IMR-90 (cell line): ENCODE measurements around the gene RSPO4. TPM values are rescaled to one million over a fixed set of nuclear protein-coding genes. Genes with fewer than 3 reads are reported as not detected.

Experiments used
- ATAC-seq: fragments of 200-7000 bp; cut with Tn5 transposase; 2 replicates; pipeline ENCODE4 v1.9.1; 2020; ENCODE audit warnings: low read depth, mild to moderate bottlenecking, moderate library complexity
- BruUV-seq: library from RNA; stranded (reverse); fragments of 400-500 nt; replicated peaks from 2 replicates; lab custom pipeline; 2021; lab: Mats Ljungman, UMichigan
- CTCF ChIA-PET: fragments of 300-600 bp; formaldehyde crosslinking; extraction: SDS; loops from one replicate; lab custom pipeline; 2021; ENCODE audit warnings: antibody characterized with exemption; lab: Yijun Ruan, JAX
- POLR2A ChIA-PET: fragments of 300-600 bp; sonication (Branson Sonifier 250); formaldehyde crosslinking; loops from one replicate; lab custom pipeline; 2022; ENCODE audit warnings: antibody characterized with exemption; ENCODE audit not compliant: unreplicated experiment; lab: Charles Lee
- DNase-seq: peaks from one replicate; pipeline ENCODE4 v3.0.0; 2013
- H2AFZ ChIP-seq: replicated peaks from 2 replicates; pipeline ENCODE3; 2013; ENCODE audit warnings: low read length, mild to moderate bottlenecking; ENCODE audit not compliant: poor library complexity
- H2AK5ac ChIP-seq: 2 replicates; pipeline ENCODE4 v1.6.1; 2013; ENCODE audit warnings: low read depth, low read length, inconsistent platforms
- H2AK9ac ChIP-seq: replicated peaks from 2 replicates; pipeline ENCODE3; 2013; ENCODE audit warnings: mild to moderate bottlenecking, low read depth, low read length, moderate library complexity; ENCODE audit not compliant: poor library complexity
- H2BK120ac ChIP-seq: 2 replicates; pipeline ENCODE4 v1.6.1; 2013; ENCODE audit warnings: low read depth, low read length, inconsistent platforms
- H2BK15ac ChIP-seq: 3 replicates; pipeline ENCODE4 v1.6.1; 2013; ENCODE audit warnings: low read depth, low read length, inconsistent platforms
- H2BK20ac ChIP-seq: 2 replicates; pipeline ENCODE4 v1.6.1; 2013; ENCODE audit warnings: low read depth, mild to moderate bottlenecking, inconsistent platforms, low read length, moderate library complexity
- H2BK5ac ChIP-seq: 2 replicates; pipeline ENCODE4 v1.6.1; 2013; ENCODE audit warnings: mild to moderate bottlenecking, low read depth, low read length, inconsistent platforms; ENCODE audit not compliant: poor library complexity, severe bottlenecking
- H3K14ac ChIP-seq: replicated peaks from 2 replicates; pipeline ENCODE4 v1.6.1; 2013; ENCODE audit warnings: low read depth, low read length, inconsistent platforms
- H3K18ac ChIP-seq: 2 replicates; pipeline ENCODE4 v1.6.1; 2013; ENCODE audit warnings: low read depth, low read length, control low read depth
- H3K23ac ChIP-seq: 2 replicates; pipeline ENCODE4 v1.6.1; 2013; ENCODE audit warnings: low read depth, low read length, inconsistent platforms
- H3K27ac ChIP-seq: 2 replicates; pipeline ENCODE4 v1.5.1; 2013; ENCODE audit warnings: mild to moderate bottlenecking, control low read depth, low read length; ENCODE audit not compliant: insufficient read depth
- H3K27me3 ChIP-seq: 2 replicates; pipeline ENCODE4 v1.6.1; 2013; ENCODE audit warnings: low read length; ENCODE audit not compliant: control insufficient read depth, insufficient read depth
- H3K36me3 ChIP-seq: 2 replicates; pipeline ENCODE4 v1.6.1; 2013; ENCODE audit warnings: low read length, mixed read lengths; ENCODE audit not compliant: control insufficient read depth, insufficient read depth
- H3K4ac ChIP-seq: 2 replicates; pipeline ENCODE4 v1.6.1; 2013; ENCODE audit warnings: low read depth, low read length, inconsistent platforms
- H3K4me1 ChIP-seq: 2 replicates; pipeline ENCODE4 v1.6.1; 2013; ENCODE audit warnings: low read length, mixed read lengths; ENCODE audit not compliant: control insufficient read depth, insufficient read depth
- H3K4me2 ChIP-seq: 2 replicates; pipeline ENCODE4 v1.6.1; 2013; ENCODE audit warnings: low read depth, mild to moderate bottlenecking, control low read depth, low read length, moderate library complexity
- H3K4me3 ChIP-seq: 2 replicates; pipeline ENCODE4 v1.5.1; 2013; ENCODE audit warnings: low read depth, mild to moderate bottlenecking, control low read depth, low read length, moderate library complexity; ENCODE audit not compliant: insufficient read depth
- H3K56ac ChIP-seq: 2 replicates; pipeline ENCODE4 v1.6.1; 2013; ENCODE audit warnings: low read length, inconsistent platforms; ENCODE audit not compliant: insufficient read depth; ENCODE audit errors: extremely low read depth
- H3K79me1 ChIP-seq, 2 experiments: 2 replicates each; pipeline ENCODE4 v1.6.1; 2013; ENCODE audit warnings: low read length in 2 of 2, inconsistent platforms in 1 of 2, low read depth in 1 of 2
- H3K9ac ChIP-seq: 2 replicates; pipeline ENCODE4 v1.6.1; 2013; ENCODE audit warnings: low read depth, low read length, control low read depth
- H3K9me1 ChIP-seq: 2 replicates; pipeline ENCODE4 v1.6.1; 2013; ENCODE audit warnings: low read length, inconsistent platforms; ENCODE audit not compliant: insufficient read depth
- H3K9me3 ChIP-seq: 2 replicates; pipeline ENCODE4 v1.6.1; 2013; ENCODE audit warnings: low read length; ENCODE audit not compliant: control insufficient read depth, insufficient read depth
- H4K20me1 ChIP-seq: 2 replicates; pipeline ENCODE4 v1.6.1; 2013; ENCODE audit warnings: low read length, inconsistent platforms; ENCODE audit not compliant: insufficient read depth
- H4K5ac ChIP-seq: 2 replicates; pipeline ENCODE4 v1.6.1; 2013; ENCODE audit warnings: mild to moderate bottlenecking, low read depth, low read length, control low read depth
- H4K8ac ChIP-seq, 2 experiments: 2 replicates each; pipeline ENCODE4 v1.6.1; 2013; ENCODE audit warnings: low read depth in 2 of 2, low read length in 2 of 2, control low read depth in 1 of 2, inconsistent platforms in 1 of 2
- H4K91ac ChIP-seq: 2 replicates; pipeline ENCODE4 v1.6.1; 2013; ENCODE audit warnings: low read depth, low read length, inconsistent platforms; ENCODE audit not compliant: insufficient read depth
- BHLHE40 ChIP-seq: fragments of 150-350 bp; IDR thresholded peaks from 2 replicates; pipeline ENCODE4 v1.6.1; 2016; ENCODE audit warnings: mild to moderate bottlenecking, low read depth, low read length
- CEBPB ChIP-seq: IDR thresholded peaks from 2 replicates; pipeline ENCODE4 v1.6.1; 2012; ENCODE audit warnings: low read depth, low read length, improper control_type of control experiment
- CHD1 ChIP-seq: IDR thresholded peaks from 2 replicates; pipeline ENCODE4 v1.6.1; 2012; ENCODE audit warnings: low read depth, low read length, improper control_type of control experiment
- ELK1 ChIP-seq: fragments of 150-350 bp; IDR thresholded peaks from 2 replicates; pipeline ENCODE4 v1.6.1; 2016; ENCODE audit warnings: low read depth, mild to moderate bottlenecking, low read length, moderate library complexity, borderline replicate concordance
- FOS ChIP-seq: fragments of 150-350 bp; IDR thresholded peaks from 2 replicates; pipeline ENCODE4 v1.6.1; 2016; ENCODE audit warnings: low read depth, low read length
- MAFK ChIP-seq: IDR thresholded peaks from 2 replicates; pipeline ENCODE4 v1.6.1; 2012; ENCODE audit warnings: low read depth, low read length, improper control_type of control experiment
- MAZ ChIP-seq: IDR thresholded peaks from 2 replicates; pipeline ENCODE4 v1.6.1; 2012; ENCODE audit warnings: low read depth, mild to moderate bottlenecking, low read length, improper control_type of control experiment, moderate library complexity, borderline replicate concordance
- MXI1 ChIP-seq: IDR thresholded peaks from 2 replicates; pipeline ENCODE4 v1.6.1; 2012; ENCODE audit warnings: low read depth, mild to moderate bottlenecking, low read length, moderate library complexity, borderline replicate concordance
- NFE2L2 ChIP-seq: fragments of 150-350 bp; IDR thresholded peaks from 2 replicates; pipeline ENCODE4 v1.6.1; 2016; ENCODE audit warnings: low read depth, mild to moderate bottlenecking, low read length
- POLR2A ChIP-seq: IDR thresholded peaks from 2 replicates; pipeline ENCODE4 v1.6.1; 2012; ENCODE audit warnings: mild to moderate bottlenecking, low read depth, low read length
- RAD21 ChIP-seq: IDR thresholded peaks from 2 replicates; pipeline ENCODE4 v1.6.1; 2012; ENCODE audit warnings: low read length, improper control_type of control experiment
- RCOR1 ChIP-seq: IDR thresholded peaks from 2 replicates; pipeline ENCODE4 v1.6.1; 2012; ENCODE audit warnings: mild to moderate bottlenecking, low read length, improper control_type of control experiment; ENCODE audit not compliant: insufficient replicate concordance
- RFX5 ChIP-seq: IDR thresholded peaks from 2 replicates; pipeline ENCODE4 v1.8.0; 2012; ENCODE audit warnings: low read depth, mild to moderate bottlenecking, low read length, moderate library complexity
- SMC3 ChIP-seq: fragments of 150-350 bp; IDR thresholded peaks from 2 replicates; pipeline ENCODE4 v1.6.1; 2016; ENCODE audit warnings: low read depth, mild to moderate bottlenecking, antibody characterized with exemption, low read length, moderate library complexity
- USF2 ChIP-seq: fragments of 150-350 bp; IDR thresholded peaks from 2 replicates; pipeline ENCODE4 v1.6.1; 2017; ENCODE audit warnings: mild to moderate bottlenecking, antibody characterized with exemption, low read length, low read depth
- whole genome bisulfite sequencing, 2 experiments: methylation state at CpG; one replicate each; pipeline versions ENCODE4 v1.1.5 to v1.1.7; 2013; ENCODE audit warnings: missing lambda C conversion rate in 2 of 2; ENCODE audit not compliant: insufficient read length in 1 of 2; ENCODE audit errors: extremely low coverage in 2 of 2; 5-methylcytosine and 5-hydroxymethylcytosine counted together
- dilution Hi-C: fragments of 300-500 bp; cut with HindIII; formaldehyde crosslinking; loops from one replicate; pipeline ENCODE4 v1.14.3; 2018; ENCODE audit warnings: low sequenced_read_pairs; ENCODE audit not compliant: unreplicated experiment
- in situ Hi-C: fragments of 300-500 bp; cut with MboI; formaldehyde crosslinking; loops from 3 replicates; pipeline ENCODE4 v1.14.3; 2019; ENCODE audit warnings: low sequenced_read_pairs, inconsistent platforms, mixed read lengths
- intact Hi-C: fragments of 100-400 bp; cut with micrococcal nuclease; formaldehyde crosslinking; loops from 2 replicates; pipeline ENCODE4 v1.10.0; 2022
- polyA plus RNA-seq, 3 experiments: library from polyadenylated mRNA; depleted of rRNA; stranded (reverse); fragments of >200 nt; gene quantifications; 2 replicates each; pipeline ENCODE4 v1.2.3, GENCODE V29; 2012; ENCODE audit warnings: low replicate concordance in 1 of 3
- total RNA-seq: library from RNA; depleted of rRNA; stranded (reverse); fragments of >200 nt; gene quantifications from 2 replicates; pipeline ENCODE4 v1.2.3, GENCODE V29; 2012
- TF ChIP-seq, protein P1 (sequence below): conservative IDR thresholded peaks from 2 replicates; pipeline ENCODE4 v1.5.1; 2012; ENCODE audit warnings: mild to moderate bottlenecking, low read depth, low read length, improper control_type of control experiment

Gene RSPO4
- total and polyA plus RNA-seq, 2 of the 4 experiments (the other 2 are of a cell fraction): not detected

DNA sequence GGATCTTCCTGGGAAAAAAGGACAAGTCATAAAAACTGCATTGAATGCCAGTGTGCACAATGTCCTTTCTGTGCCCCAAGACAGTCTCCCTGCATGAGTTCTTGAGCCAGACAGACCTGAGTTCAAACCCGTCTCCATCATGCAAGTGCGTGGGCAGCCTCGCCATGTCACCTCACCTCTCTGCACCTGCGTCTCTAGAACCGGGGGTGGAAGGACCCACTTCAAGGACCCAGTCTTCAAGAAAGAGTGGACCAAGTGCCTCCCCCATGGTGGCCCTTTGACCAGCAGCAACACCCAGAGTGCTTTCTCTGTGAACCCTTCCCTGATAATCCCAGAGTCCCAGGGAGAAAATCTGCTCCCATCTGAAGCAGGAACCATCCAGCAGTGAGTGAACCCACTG lies 62.5 kb downstream of the RSPO4 start:
- 74% methylated on average over 3 of the region's 5 CpGs; no CpG with 5 or more reads in 1 of the 2 experiments for WGBS, 2 experiments

More for the DNA sequence above, 62.5 kb downstream of the RSPO4 start:
- intact Hi-C loops: no loop called here
- no peaks in the 10 kb centered on the region for H3K27me3 ChIP-seq
- H3K9me3 ChIP-seq: no peaks in the 10 kb centered on the region
- no peak overlapping the region for H3K18ac ChIP-seq
- H2BK120ac ChIP-seq: no peak overlapping the region
- no peak overlapping the region for H2AK5ac ChIP-seq
- H2AK9ac ChIP-seq: no peak overlapping the region
- in situ Hi-C loops: no loop called here
- H3K4me2 ChIP-seq: no peak overlapping the region
- ATAC-seq (no peak), DNase-seq (no peak)
- POLR2A ChIA-PET: no interaction called here
- H2BK20ac ChIP-seq: no peak overlapping the region
- H4K8ac ChIP-seq: no peak overlapping the region
- TF ChIP-seq, protein P1, sequence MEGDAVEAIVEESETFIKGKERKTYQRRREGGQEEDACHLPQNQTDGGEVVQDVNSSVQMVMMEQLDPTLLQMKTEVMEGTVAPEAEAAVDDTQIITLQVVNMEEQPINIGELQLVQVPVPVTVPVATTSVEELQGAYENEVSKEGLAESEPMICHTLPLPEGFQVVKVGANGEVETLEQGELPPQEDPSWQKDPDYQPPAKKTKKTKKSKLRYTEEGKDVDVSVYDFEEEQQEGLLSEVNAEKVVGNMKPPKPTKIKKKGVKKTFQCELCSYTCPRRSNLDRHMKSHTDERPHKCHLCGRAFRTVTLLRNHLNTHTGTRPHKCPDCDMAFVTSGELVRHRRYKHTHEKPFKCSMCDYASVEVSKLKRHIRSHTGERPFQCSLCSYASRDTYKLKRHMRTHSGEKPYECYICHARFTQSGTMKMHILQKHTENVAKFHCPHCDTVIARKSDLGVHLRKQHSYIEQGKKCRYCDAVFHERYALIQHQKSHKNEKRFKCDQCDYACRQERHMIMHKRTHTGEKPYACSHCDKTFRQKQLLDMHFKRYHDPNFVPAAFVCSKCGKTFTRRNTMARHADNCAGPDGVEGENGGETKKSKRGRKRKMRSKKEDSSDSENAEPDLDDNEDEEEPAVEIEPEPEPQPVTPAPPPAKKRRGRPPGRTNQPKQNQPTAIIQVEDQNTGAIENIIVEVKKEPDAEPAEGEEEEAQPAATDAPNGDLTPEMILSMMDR: no peak
- TF ChIP-seq FOS: no peak
- no peak for TF ChIP-seq MXI1
- no peak for TF ChIP-seq BHLHE40
- no peak for TF ChIP-seq RCOR1
- TF ChIP-seq POLR2A: no peak
- no peak for TF ChIP-seq CHD1
- no peak for TF ChIP-seq ELK1
- no peak for TF ChIP-seq MAFK
- TF ChIP-seq MAZ: no peak
- TF ChIP-seq SMC3: no peak
- TF ChIP-seq USF2: no peak
- no peak for TF ChIP-seq RFX5
- TF ChIP-seq NFE2L2: no peak
- TF ChIP-seq RAD21: no peak
- no peak for TF ChIP-seq CEBPB
- no peak overlapping the region for H2BK15ac ChIP-seq
- no peaks in the 10 kb centered on the region for H3K4me1 ChIP-seq
- no peaks in the 10 kb centered on the region for H3K79me1 ChIP-seq
- no peak overlapping the region for H3K14ac ChIP-seq
- no peak overlapping the region for H2AFZ ChIP-seq
- no peak overlapping the region for H3K23ac ChIP-seq
- H3K36me3 ChIP-seq: no peaks in the 10 kb centered on the region
- no peak overlapping the region for H3K9ac ChIP-seq
- dilution Hi-C loops: no loop called here
- no peak overlapping the region for H2BK5ac ChIP-seq
- no peaks in the 10 kb centered on the region for H4K20me1 ChIP-seq
- CTCF ChIA-PET: no interaction called here
- no peak overlapping the region for H3K56ac ChIP-seq
- H3K4ac ChIP-seq: no peak overlapping the region
- H4K91ac ChIP-seq: no peak overlapping the region
- H3K4me3 ChIP-seq: no peak overlapping the region
- no peak overlapping the region for H3K27ac ChIP-seq
- BruUV-seq: no TSS peak
- H3K9me1 ChIP-seq: no peaks in the 10 kb centered on the region
- no peak overlapping the region for H4K5ac ChIP-seq
